ENCODE measurements around the gene LAMC2.
"Not testable (repeated sequence)": the region's sequence is repeated elsewhere in the genome, so short reads cannot be mapped to it uniquely, and the experiment has no call there.

LAMC2 gene

GRCh38 chr1:183238071-183238470, 52.0 kb downstream of the LAMC2 start:
- DNase-seq (ENCODE audit: low spot score), result no peak

GRCh38 chr1:183239220-183239742, 53.2 kb downstream of the LAMC2 start:
- DNase-seq (ENCODE audit: low spot score), result no peak

- no peak for DNase-seq (ENCODE audit: low spot score)
These were observed 53.9 kb downstream of the LAMC2 start for GRCh38 chr1:183239793-183240525.

- no peak for DNase-seq (ENCODE audit: low spot score)
These were observed 54.4 kb downstream of the LAMC2 start for GRCh38 chr1:183240526-183240825.

- not testable (repeated sequence) for DNase-seq (ENCODE audit: low spot score)
These were observed 54.8 kb downstream of the LAMC2 start for GRCh38 chr1:183240853-183241252.

- no peak for DNase-seq (ENCODE audit: low spot score)
These were observed 55.4 kb downstream of the LAMC2 start for GRCh38 chr1:183241471-183241870.

GRCh38 chr1:183242556-183242955, 56.5 kb downstream of the LAMC2 start:
- no peak for DNase-seq (ENCODE audit: low spot score)

GRCh38 chr1:183243161-183244050, 57.3 kb downstream of the LAMC2 start:
- DNase-seq (ENCODE audit: low spot score), result no peak

- no peak for DNase-seq (ENCODE audit: low spot score)
These were observed 58.4 kb downstream of the LAMC2 start for GRCh38 chr1:183244466-183244865.

GRCh38 chr1:183245357-183245756, 59.3 kb downstream of the LAMC2 start:
- DNase-seq (ENCODE audit: low spot score), result no peak

GRCh38 chr1:183246436-183246835, 60.4 kb downstream of the LAMC2 start:
- no peak for DNase-seq (ENCODE audit: low spot score)

- no peak for DNase-seq (ENCODE audit: low spot score)
These were observed 61.0 kb downstream of the LAMC2 start for GRCh38 chr1:183247066-183247465.

- no peak for DNase-seq (ENCODE audit: low spot score)
These were observed 61.4 kb downstream of the LAMC2 start for GRCh38 chr1:183247484-183247883.

GRCh38 chr1:183247931-183248330, 61.9 kb downstream of the LAMC2 start:
- no peak for DNase-seq (ENCODE audit: low spot score)

- DNase-seq (ENCODE audit: low spot score), result no peak
These were observed 63.1 kb downstream of the LAMC2 start for GRCh38 chr1:183248989-183249691.

GRCh38 chr1:183249941-183250452, 63.9 kb downstream of the LAMC2 start:
- DNase-seq (ENCODE audit: low spot score), result no peak

- DNase-seq (ENCODE audit: low spot score), result no peak
These were observed 65.3 kb downstream of the LAMC2 start for GRCh38 chr1:183251101-183251958.

GRCh38 chr1:183251959-183252450, 65.9 kb downstream of the LAMC2 start:
- no peak for DNase-seq (ENCODE audit: low spot score)

- DNase-seq (ENCODE audit: low spot score), result no peak
These were observed 69.0 kb downstream of the LAMC2 start for GRCh38 chr1:183255073-183255472.

GRCh38 chr1:183259924-183260323, 73.9 kb downstream of the LAMC2 start:
- no peak for DNase-seq (ENCODE audit: low spot score)

- DNase-seq (ENCODE audit: low spot score), result no peak
These were observed 76.7 kb downstream of the LAMC2 start for GRCh38 chr1:183262628-183263200.
